ENCODE data around the gene DPP6.
A peak's percentile ranks its signal among the peaks of the same experiment; 100 is the strongest.

The DPP6 gene

GRCh38 chr7:154902600-154903082, 850.4 kb downstream of the DPP6 start:
- peak in 17 of 56 donors; percentile 8 to 55 (median 29) for DNase-seq

- DNase-seq: peak in 13 of 56 donors; percentile 12 to 57 (median 27)
These were observed 851.0 kb downstream of the DPP6 start for GRCh38 chr7:154903083-154903731.

DNA sequence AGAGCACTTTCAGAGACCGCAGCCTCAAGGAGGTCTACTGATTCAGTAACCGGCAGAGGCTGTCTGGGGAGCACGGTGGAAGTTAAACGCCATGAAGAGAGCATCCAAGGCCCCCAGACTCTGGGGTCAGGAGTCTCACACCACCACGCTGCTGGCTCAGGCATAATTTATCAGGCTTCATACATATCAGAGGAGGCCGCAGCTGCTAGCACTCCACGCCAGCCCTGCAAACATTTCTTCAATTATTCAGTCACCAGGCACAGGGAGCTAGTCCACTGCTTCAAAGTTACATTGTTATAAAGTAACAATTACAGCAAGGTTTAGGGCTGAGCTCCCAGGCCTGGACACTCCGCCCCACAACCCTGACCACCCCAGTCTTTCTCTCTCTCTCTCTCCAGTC, 852.9 kb downstream of the DPP6 start:
- no peak for DNase-seq

DNA sequence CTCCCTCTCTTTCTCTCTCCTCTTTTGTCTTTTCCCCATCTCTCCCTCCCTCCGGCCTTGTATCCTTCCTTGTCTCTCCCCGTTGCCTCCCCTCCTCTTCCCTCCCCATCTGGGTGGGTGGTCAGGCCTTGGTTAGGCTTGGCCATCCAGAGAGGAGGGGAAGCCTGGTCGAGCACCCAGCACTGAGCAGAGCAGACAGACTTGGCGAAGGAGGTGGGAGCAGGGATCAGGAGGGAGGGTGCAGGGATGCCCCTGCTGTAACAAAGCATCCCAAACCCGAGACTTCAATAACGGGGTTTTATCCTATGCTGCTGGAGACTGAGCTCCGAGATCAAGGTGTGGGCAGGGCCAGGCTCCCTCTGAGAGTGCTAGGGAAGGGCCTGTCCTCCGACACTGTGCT, 853.4 kb downstream of the DPP6 start:
- DNase-seq: no peak

GRCh38 chr7:154906201-154906600, 854.0 kb downstream of the DPP6 start:
- no peak for DNase-seq

- DNase-seq: no peak
These were observed 854.6 kb downstream of the DPP6 start for GRCh38 chr7:154906736-154907355.

DNA sequence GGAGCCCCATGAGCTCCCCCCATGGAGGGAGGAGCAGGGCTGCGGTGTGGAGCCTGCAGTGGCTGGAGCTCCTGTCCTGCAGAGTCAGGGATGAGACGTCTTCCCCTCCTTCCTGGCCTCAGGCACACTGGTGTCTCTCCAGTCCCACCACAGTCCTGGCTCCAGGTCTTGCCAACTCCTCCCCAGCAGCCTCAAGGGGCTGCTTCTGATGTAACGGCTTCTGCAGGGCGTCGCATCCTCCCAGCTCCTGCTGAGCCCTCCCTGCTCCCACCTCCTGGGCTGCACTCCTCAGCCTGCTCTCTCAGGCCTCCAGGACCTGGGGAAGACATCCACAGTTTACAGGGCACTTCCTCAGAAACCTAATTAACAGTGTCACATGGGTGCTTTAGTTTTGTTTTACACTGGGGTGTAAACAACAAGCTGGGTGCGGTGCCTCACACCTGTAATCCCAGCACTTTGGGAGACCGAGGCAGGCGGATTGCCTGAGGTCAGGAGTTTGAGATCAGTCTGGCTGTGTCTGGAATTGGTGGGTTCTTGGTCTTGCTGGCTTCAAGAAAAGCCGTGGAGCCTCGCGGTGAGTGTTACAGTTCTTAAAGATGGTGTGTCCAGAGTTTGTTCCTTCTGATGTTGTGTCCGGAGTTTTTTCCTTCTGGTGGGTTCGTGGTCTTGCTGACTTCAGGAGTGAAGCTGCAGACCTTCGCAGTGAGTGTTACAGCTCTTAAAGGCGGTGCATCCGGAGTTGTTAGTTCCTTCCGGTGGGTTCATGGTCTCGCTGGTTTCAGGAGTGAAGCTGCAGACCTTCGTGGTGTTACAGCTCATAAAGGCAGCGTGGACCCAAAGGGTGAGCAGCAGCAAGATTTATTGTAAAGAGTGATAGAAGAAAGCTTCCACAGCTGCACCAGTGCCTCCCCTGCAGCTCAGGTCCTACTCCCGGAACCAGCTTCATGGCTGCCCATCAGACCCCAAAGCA, 855.7 kb downstream of the DPP6 start:
- no peak for DNase-seq

- no peak for DNase-seq
These were observed 857.3 kb downstream of the DPP6 start for GRCh38 chr7:154909241-154910105.

GRCh38 chr7:154910125-154910524, 857.9 kb downstream of the DPP6 start:
- no peak for DNase-seq

DNA sequence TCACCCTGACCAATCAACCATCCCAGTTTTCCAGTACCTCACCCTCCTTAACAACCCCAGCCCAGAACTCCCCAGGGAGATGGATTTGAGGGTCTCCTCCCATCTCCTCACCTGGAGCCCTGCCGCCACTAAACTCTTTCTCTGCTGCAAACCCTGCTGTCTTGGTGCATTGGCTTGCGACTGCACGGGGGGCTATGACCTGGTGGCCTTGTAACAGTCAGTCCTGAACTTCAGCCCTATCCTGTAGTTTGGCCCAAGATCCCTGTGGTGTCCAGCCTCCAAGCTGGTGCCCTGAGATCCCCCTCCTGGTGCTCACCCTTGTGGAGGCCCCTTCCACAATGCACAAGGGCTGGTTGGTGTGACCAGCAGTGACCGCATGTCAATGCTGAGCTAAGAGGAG, 858.8 kb downstream of the DPP6 start:
- no peak for DNase-seq

GRCh38 chr7:154911411-154911810, 859.2 kb downstream of the DPP6 start:
- DNase-seq: no peak

DNA sequence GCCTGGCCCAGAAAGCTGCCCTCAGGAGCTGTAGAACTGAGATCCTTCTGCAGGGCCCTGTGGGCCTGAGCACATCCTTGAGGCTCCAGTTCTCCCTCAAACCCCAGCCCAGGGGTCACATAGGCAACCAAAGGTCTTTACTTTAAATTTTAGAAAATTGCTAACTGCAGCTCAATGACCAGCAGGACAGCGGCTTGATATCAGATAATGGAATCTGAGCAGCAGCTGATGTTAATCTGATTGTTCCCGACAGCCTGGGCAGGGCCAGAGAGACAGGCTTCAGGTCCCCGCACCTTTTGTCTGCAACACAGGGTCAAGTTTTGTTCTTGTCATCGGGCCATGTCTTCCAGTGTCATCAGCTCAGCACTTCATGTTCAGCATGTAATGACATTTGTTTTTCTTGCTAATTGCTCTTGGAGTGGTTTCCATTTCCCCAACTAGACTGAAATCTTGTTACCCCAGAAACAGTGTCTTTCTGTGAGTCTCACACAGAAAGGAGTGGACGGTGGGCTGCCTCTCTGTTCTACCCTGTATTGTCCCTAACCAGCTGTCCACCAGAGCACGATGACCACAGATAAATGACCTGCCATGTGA, 859.8 kb downstream of the DPP6 start:
- DNase-seq: no peak

GRCh38 chr7:154912871-154913637, 860.9 kb downstream of the DPP6 start:
- peak in 11 of 56 donors; percentile 22 to 54 (median 38) for DNase-seq

- peak in 55 of 56 donors; percentile 29 to 95 (median 71) for DNase-seq
These were observed 861.6 kb downstream of the DPP6 start for GRCh38 chr7:154913638-154914307.

DNA sequence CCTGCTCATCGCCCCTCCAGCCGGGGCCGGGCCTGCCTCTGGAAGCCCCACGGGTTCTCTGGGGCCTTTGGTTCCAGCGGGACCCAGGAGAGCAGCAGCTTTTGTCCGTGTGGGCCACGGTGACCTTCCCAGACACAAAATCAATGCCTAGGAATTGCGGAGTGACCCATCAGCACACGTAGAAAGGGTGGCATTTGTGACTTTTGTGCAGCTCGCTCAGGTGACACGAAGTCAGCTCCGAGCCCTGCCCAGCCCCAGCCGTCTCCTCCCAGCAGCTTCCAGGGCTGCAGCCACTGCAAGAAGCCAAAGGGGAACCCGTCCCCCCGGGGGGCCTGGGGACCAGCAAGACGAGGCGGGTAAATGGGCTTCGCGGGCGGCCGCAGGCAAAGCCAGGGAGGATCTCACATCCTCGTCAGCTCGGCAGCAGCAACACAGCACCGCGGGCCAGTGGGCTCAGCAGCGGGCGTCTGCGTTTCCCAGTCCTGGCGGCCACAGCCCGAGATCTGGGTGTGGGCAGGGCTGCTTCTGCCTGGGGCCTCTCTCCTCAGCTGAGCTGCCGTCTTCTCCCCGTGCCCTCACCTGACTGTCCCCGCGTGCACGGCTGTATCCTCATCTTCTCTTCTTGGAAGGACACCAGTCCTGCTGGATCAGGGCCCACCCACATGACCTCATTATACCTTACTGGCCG, 862.3 kb downstream of the DPP6 start:
- DNase-seq: no peak

DNA sequence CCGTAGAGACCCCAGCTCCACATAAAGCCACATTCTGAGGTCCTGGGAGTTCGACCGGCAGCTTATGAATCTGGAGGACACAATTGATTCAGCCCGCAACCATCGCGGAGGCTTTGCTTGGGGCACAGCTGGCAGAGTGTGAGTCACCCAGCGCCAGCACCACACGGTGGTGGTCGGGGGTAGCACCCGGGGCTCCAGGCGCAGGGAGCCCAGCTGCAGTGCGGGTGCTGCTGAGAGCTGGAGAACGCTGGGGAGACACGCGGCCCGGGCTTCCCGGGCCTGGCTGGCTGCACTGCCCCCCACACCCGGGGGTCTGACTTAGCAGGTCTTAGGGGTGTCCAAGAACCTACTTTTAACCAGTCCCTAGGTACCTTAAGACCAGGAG, 862.8 kb downstream of the DPP6 start:
- DNase-seq: no peak

DNA sequence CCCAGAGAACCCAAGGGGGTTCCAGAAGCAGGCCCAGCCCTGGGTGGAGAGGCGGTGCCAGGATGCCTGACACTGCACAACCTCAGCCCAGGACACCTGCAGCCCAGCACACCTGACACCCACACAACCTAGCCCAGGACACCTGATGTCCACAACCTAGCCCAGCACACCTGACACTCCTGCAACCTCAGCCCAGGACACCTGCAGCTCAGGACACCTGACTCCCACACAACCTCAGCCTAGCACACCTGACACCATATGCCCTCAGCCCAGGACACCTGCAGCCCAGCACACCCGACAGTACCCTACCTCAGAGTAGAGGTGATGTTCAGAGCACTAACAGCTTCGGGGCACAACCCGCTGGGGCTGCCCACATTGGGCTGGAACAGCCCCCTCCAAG, 863.4 kb downstream of the DPP6 start:
- no peak for DNase-seq

- DNase-seq: no peak
These were observed 864.2 kb downstream of the DPP6 start for GRCh38 chr7:154916381-154916780.

Data from amygdala (tissue), 56 donors.